Trophoblast cell (in vitro differentiated cells and primary cell): Measurements from ENCODE around the gene SLC25A28.

ENCODE experiments used
- DNase-seq, 2 donors: peaks; one replicate each; pipeline ENCODE4 v3.0.0-alpha.2; 2016
- H2AFZ ChIP-seq: 2 replicates; pipeline ENCODE4 v1.6.1; 2013; ENCODE audit warnings: low read length, moderate library complexity, mild to moderate bottlenecking; ENCODE audit not compliant: insufficient read depth, poor library complexity
- H2AK5ac ChIP-seq: 2 replicates; pipeline ENCODE4 v1.6.1; 2013; ENCODE audit warnings: mild to moderate bottlenecking, low read length
- H2BK120ac ChIP-seq: 2 replicates; pipeline ENCODE4 v1.6.1; 2013; ENCODE audit warnings: low read length, mild to moderate bottlenecking, moderate library complexity; ENCODE audit not compliant: insufficient read depth, poor library complexity
- H2BK12ac ChIP-seq: 2 replicates; pipeline ENCODE4 v1.6.1; 2013; ENCODE audit warnings: mild to moderate bottlenecking, low read length, moderate library complexity
- H2BK5ac ChIP-seq: 2 replicates; pipeline ENCODE4 v1.6.1; 2013; ENCODE audit warnings: low read length, low read depth, moderate library complexity, mild to moderate bottlenecking; ENCODE audit not compliant: poor library complexity
- H3K14ac ChIP-seq: 2 replicates; pipeline ENCODE4 v1.6.1; 2013; ENCODE audit warnings: mild to moderate bottlenecking, low read length
- H3K18ac ChIP-seq: 2 replicates; pipeline ENCODE4 v1.6.1; 2013; ENCODE audit warnings: mild to moderate bottlenecking, low read length
- H3K23ac ChIP-seq: 2 replicates; pipeline ENCODE4 v1.6.1; 2013; ENCODE audit warnings: low read length
- H3K27ac ChIP-seq: 2 replicates; pipeline ENCODE4 v1.5.1; 2013; ENCODE audit warnings: low read depth, mild to moderate bottlenecking, inconsistent platforms, low read length, moderate library complexity
- H3K27me3 ChIP-seq: 2 replicates; pipeline ENCODE4 v1.6.1; 2013; ENCODE audit warnings: inconsistent platforms, mild to moderate bottlenecking, low read length, moderate library complexity; ENCODE audit not compliant: insufficient read depth
- H3K36me3 ChIP-seq, 2 experiments: 1 replicate in 1 of 2; 2 replicates in 1 of 2; pipeline ENCODE4 v1.6.1; 2013; ENCODE audit warnings: low read length in 2 of 2, mild to moderate bottlenecking in 2 of 2, moderate library complexity in 1 of 2; ENCODE audit not compliant: insufficient read depth in 2 of 2, control insufficient read depth in 1 of 2
- H3K4ac ChIP-seq: 2 replicates; pipeline ENCODE4 v1.6.1; 2013; ENCODE audit warnings: low read depth, mild to moderate bottlenecking, low read length, moderate library complexity
- H3K4me1 ChIP-seq, 2 experiments: 1 replicate in 1 of 2; 2 replicates in 1 of 2; pipeline ENCODE4 v1.6.1; 2013; ENCODE audit warnings: low read length in 2 of 2, mild to moderate bottlenecking in 2 of 2, moderate library complexity in 1 of 2; ENCODE audit not compliant: insufficient read depth in 2 of 2, control insufficient read depth in 1 of 2
- H3K4me2 ChIP-seq: 2 replicates; pipeline ENCODE4 v1.6.1; 2013; ENCODE audit warnings: inconsistent platforms, mild to moderate bottlenecking, low read length, moderate library complexity
- H3K4me3 ChIP-seq: 2 replicates; pipeline ENCODE4 v1.5.1; 2013; ENCODE audit warnings: mild to moderate bottlenecking, low read depth, low read length, inconsistent platforms
- H3K79me1 ChIP-seq: one replicate; pipeline ENCODE4 v1.6.1; 2013; ENCODE audit warnings: low read length
- H3K79me2 ChIP-seq: 2 replicates; pipeline ENCODE4 v1.6.1; 2013; ENCODE audit warnings: low read length, mild to moderate bottlenecking; ENCODE audit not compliant: control insufficient read depth, insufficient read depth, poor library complexity
- H3K9ac ChIP-seq: 2 replicates; pipeline ENCODE4 v1.6.1; 2013; ENCODE audit warnings: mild to moderate bottlenecking, low read length
- H3K9me3 ChIP-seq: 2 replicates; pipeline ENCODE4 v1.6.1; 2013; ENCODE audit warnings: low read depth, mild to moderate bottlenecking, control low read depth, inconsistent platforms, low read length; ENCODE audit not compliant: insufficient read depth
- H4K12ac ChIP-seq: 2 replicates; pipeline ENCODE4 v1.6.1; 2013; ENCODE audit warnings: low read depth, mild to moderate bottlenecking, low read length, moderate library complexity
- H4K8ac ChIP-seq: 2 replicates; pipeline ENCODE4 v1.6.1; 2013; ENCODE audit warnings: low read depth, mild to moderate bottlenecking, low read length, moderate library complexity
- H4K91ac ChIP-seq: one replicate; pipeline ENCODE4 v1.6.1; 2013; ENCODE audit warnings: low read depth, mild to moderate bottlenecking, low read length, moderate library complexity
- WGBS: extraction: QIAGEN DNeasy Blood & Tissue Kit; methylation state at CpG from one replicate; pipeline ENCODE4 v1.1.7; 2013; ENCODE audit warnings: missing lambda C conversion rate; ENCODE audit not compliant: insufficient read length, insufficient coverage; ENCODE audit errors: extremely low coverage; 5-methylcytosine and 5-hydroxymethylcytosine counted together

SLC25A28 gene

DNA sequence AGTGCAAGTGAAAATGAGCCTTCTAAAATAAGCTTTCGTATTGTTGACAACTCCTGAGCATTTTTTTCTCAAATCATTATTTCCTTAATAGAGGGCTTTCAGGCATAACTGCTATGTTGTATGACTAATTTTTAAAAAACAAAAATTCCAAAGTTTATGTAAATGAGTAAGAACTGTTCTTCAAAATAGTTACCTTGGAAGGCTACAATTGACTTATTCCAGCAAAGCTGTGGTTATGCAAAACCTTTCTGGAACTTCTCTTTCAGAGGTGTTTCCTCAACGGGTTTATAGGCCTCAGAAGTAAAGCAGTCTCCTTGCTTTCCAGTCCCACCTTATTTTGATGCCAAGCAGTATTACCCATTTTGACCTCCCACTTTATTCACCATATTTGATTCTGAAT lies 2.5 kb downstream of the SLC25A28 start:
- H3K4me1 ChIP-seq = peaks cover 2 to 4% of the 10 kb centered on the region in 2 experiments
- no peak overlapping the region for H2AK5ac ChIP-seq
- no peak overlapping the region for H2BK12ac ChIP-seq

DNA sequence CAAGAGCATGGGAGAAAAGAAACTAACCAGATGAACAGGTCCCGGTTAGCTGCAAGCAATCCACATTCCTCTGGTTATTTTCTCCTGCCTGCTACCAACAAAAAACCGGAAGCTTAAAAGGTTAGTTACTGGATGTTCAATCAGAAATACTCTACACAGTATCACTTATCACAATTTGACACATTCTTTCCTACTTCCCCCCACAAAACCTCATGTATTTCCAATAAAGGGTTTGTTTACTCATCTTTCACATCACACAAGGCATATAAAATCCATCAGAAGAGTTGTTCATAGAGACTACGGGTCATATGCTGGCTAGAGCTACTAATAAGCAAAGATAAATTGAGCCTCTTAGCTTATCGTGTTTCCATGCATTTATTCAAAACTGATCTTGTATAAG lies 4.8 kb downstream of the SLC25A28 start:
- H3K23ac ChIP-seq = no peak overlapping the region
- no peak overlapping the region for H4K12ac ChIP-seq
- no peak overlapping the region for H2BK5ac ChIP-seq
- no peak overlapping the region for H2BK12ac ChIP-seq
- H4K8ac ChIP-seq = no peak overlapping the region
- H3K36me3 ChIP-seq = peaks cover 8 to 16% of the 10 kb centered on the region in 2 experiments
- no peak overlapping the region for H2AFZ ChIP-seq
- no peak overlapping the region for H4K91ac ChIP-seq
- no peak overlapping the region for H3K4ac ChIP-seq
- H3K18ac ChIP-seq = no peak overlapping the region
- DNase-seq = peak in 1 of 2 donors; percentile 45
- H3K14ac ChIP-seq = no peak overlapping the region
- H3K27ac ChIP-seq = no peak overlapping the region
- no peak overlapping the region for H3K9ac ChIP-seq
- no peak overlapping the region for H2AK5ac ChIP-seq
- peaks cover 3% of the 10 kb centered on the region for H3K79me2 ChIP-seq
- H3K4me2 ChIP-seq = no peak overlapping the region
- no peaks in the 10 kb centered on the region for H3K4me1 ChIP-seq
- no CpG with 5 or more reads among the region's 4 CpGs for WGBS
- no peak overlapping the region for H3K4me3 ChIP-seq
- no peak overlapping the region for H2BK120ac ChIP-seq
- H3K79me1 ChIP-seq = no peaks in the 10 kb centered on the region
- no peaks in the 10 kb centered on the region for H3K9me3 ChIP-seq
- no peaks in the 10 kb centered on the region for H3K27me3 ChIP-seq

More for the DNA sequence above, 2.5 kb downstream of the SLC25A28 start:
- WGBS = no CpG with 5 or more reads among the region's 2 CpGs
- no peak overlapping the region for H3K9ac ChIP-seq
- H3K79me2 ChIP-seq = peaks cover 8% of the 10 kb centered on the region
- H3K79me1 ChIP-seq = peaks cover 11% of the 10 kb centered on the region
- no peak overlapping the region for H2AFZ ChIP-seq
- no peak overlapping the region for H3K23ac ChIP-seq
- no peak overlapping the region for H2BK120ac ChIP-seq
- no peak for DNase-seq
- H3K4ac ChIP-seq = no peak overlapping the region
- H4K8ac ChIP-seq = no peak overlapping the region
- H2BK5ac ChIP-seq = no peak overlapping the region
- H3K14ac ChIP-seq = no peak overlapping the region
- H3K36me3 ChIP-seq = peaks cover 0 to 7% of the 10 kb centered on the region in 2 experiments
- H3K27ac ChIP-seq = no peak overlapping the region
- no peak overlapping the region for H3K18ac ChIP-seq
- no peaks in the 10 kb centered on the region for H3K27me3 ChIP-seq
- no peak overlapping the region for H3K4me2 ChIP-seq
- no peaks in the 10 kb centered on the region for H3K9me3 ChIP-seq
- no peak overlapping the region for H4K91ac ChIP-seq
- H3K4me3 ChIP-seq = no peak overlapping the region
- H4K12ac ChIP-seq = no peak overlapping the region

DNA sequence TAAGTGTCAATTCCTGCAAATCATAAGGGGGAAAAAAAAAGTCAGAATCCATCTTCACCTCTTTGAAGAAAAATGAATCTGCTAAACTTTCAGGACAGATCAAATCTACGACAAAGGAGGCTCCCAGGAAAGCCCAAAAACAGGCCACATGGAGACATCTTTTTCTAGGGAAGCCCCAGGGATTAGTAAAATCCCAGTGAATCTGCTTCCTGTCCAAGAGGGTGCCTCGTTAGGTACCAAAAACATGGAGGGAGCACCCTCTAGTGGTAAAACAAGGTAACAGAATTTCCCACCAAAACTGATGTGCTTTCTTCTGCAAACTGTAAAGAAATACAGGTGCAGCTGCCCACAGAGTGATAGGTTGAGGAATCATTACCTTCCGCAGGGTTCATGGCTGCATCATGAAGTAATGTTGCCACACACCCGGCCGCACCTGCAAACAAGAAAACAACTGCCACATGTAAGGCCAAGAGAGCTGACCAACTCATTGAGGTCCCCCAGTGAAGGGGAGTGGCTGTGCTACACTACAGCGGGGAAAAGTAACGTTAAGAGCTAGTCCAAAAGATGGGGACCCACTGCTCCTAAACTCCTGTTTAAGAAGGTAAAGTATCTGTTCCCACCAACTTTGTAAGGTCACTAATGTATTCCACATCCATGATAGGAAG lies 7.9 kb downstream of the SLC25A28 start:
- H3K23ac ChIP-seq = no peak overlapping the region
- no peak overlapping the region for H2BK5ac ChIP-seq
- no peaks in the 10 kb centered on the region for H3K9me3 ChIP-seq
- H3K27ac ChIP-seq = no peak overlapping the region
- DNase-seq = peak; percentile 44 to 88
- no peak overlapping the region for H2BK12ac ChIP-seq
- H3K9ac ChIP-seq = no peak overlapping the region
- H3K14ac ChIP-seq = no peak overlapping the region
- H4K12ac ChIP-seq = no peak overlapping the region
- H3K36me3 ChIP-seq = peaks cover 8 to 17% of the 10 kb centered on the region in 2 experiments
- H3K4me2 ChIP-seq = no peak overlapping the region
- H3K4ac ChIP-seq = no peak overlapping the region
- no peak overlapping the region for H3K18ac ChIP-seq
- H2BK120ac ChIP-seq = no peak overlapping the region
- H3K27me3 ChIP-seq = no peaks in the 10 kb centered on the region
- no peak overlapping the region for H4K91ac ChIP-seq
- no peak overlapping the region for H2AK5ac ChIP-seq
- WGBS = no CpG with 5 or more reads among the region's 7 CpGs
- no peak overlapping the region for H3K4me3 ChIP-seq
- no peak overlapping the region for H2AFZ ChIP-seq
- H3K79me2 ChIP-seq = no peaks in the 10 kb centered on the region
- H3K79me1 ChIP-seq = no peaks in the 10 kb centered on the region
- H3K4me1 ChIP-seq = no peaks in the 10 kb centered on the region
- no peak overlapping the region for H4K8ac ChIP-seq

DNA sequence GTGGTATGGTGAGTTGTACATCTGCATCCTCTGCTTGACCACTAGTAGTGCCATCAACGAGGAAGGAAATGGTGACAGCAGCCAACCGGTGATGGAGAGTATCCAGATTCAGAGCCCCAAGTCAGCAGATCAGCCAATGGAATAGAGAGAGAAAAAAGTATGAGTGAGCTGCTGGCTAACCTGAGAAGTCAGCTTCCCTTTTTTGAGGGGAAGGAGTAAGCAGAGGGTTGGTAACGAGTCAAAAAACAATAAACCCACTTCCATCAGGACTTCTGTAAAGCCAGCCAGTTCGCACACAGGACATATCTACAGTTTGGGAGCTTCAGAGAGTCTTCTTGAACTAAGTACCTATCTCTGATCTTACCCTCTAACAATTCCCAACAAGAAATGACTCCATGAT lies 8.9 kb downstream of the SLC25A28 start:
- Histone ChIP-seq H3K27ac (no peak overlapping the region), H2BK12ac (no peak overlapping the region), H3K79me1 (no peaks in the 10 kb centered on the region), H3K4me1 (no peaks in the 10 kb centered on the region), H4K91ac (no peak overlapping the region), H3K36me3 (peaks cover 8 to 17% of the 10 kb centered on the region in 2 experiments), H3K4ac (no peak overlapping the region), H3K9ac (no peak overlapping the region), H3K79me2 (no peaks in the 10 kb centered on the region), H4K8ac (no peak overlapping the region), H3K18ac (no peak overlapping the region), H2BK5ac (no peak overlapping the region), H3K9me3 (no peaks in the 10 kb centered on the region), H3K14ac (no peak overlapping the region), H3K27me3 (no peaks in the 10 kb centered on the region), H2AK5ac (no peak overlapping the region), H2AFZ (no peak overlapping the region), H3K23ac (no peak overlapping the region), H3K4me2 (no peak overlapping the region), H3K4me3 (no peak overlapping the region), H2BK120ac (no peak overlapping the region), H4K12ac (no peak overlapping the region)
- no CpG with 5 or more reads among the region's 4 CpGs for WGBS
- no peak for DNase-seq
